Natural killer cell (primary cell): ENCODE measurements around the gene FAM83F. TPM values are rescaled to one million over a fixed set of nuclear protein-coding genes. Genes with fewer than 3 reads are reported as not detected.

Experiments used
- ATAC-seq, 3 donors: fragments of 150-1000 bp in 2 of 3; fragments of 200-7000 bp in 1 of 3; cut with Tn5 transposase; 1 replicate in 1 of 3; 2 replicates in 2 of 3; pipeline ENCODE4 v1.10.0; 2021; ENCODE audit warnings: mild to moderate bottlenecking in 2 of 3, moderate library complexity in 2 of 3
- DNase-seq, 2 donors: peaks; one replicate each; pipeline versions ENCODE4 v3.0.0 to v3.0.0-alpha.2; 2013 to 2021; ENCODE audit warnings: mixed read lengths in 1 of 2
- H3K27ac ChIP-seq: one replicate; pipeline ENCODE4 v1.5.1; 2013; ENCODE audit warnings: mild to moderate bottlenecking, low read length
- H3K27me3 ChIP-seq: one replicate; pipeline ENCODE4 v1.6.1; 2013; ENCODE audit warnings: low read length; ENCODE audit not compliant: control insufficient read depth, insufficient read depth
- H3K36me3 ChIP-seq: one replicate; pipeline ENCODE4 v1.6.1; 2013; ENCODE audit warnings: low read length; ENCODE audit not compliant: control insufficient read depth, insufficient read depth
- H3K4me1 ChIP-seq: one replicate; pipeline ENCODE4 v1.6.1; 2013; ENCODE audit warnings: low read length; ENCODE audit not compliant: control insufficient read depth, insufficient read depth
- H3K4me3 ChIP-seq: one replicate; pipeline ENCODE4 v1.5.1; 2013; ENCODE audit warnings: low read length
- H3K9me3 ChIP-seq: one replicate; pipeline ENCODE4 v1.6.1; 2013; ENCODE audit warnings: low read length; ENCODE audit not compliant: control insufficient read depth, insufficient read depth
- H3K27ac Mint-ChIP-seq, 2 donors: one replicate each; pipeline ENCODE4 v1.8.0; 2022; ENCODE audit warnings: mild to moderate bottlenecking in 2 of 2, mixed read lengths in 2 of 2, moderate library complexity in 1 of 2
- H3K27me3 Mint-ChIP-seq, 2 donors: one replicate each; pipeline ENCODE4 v1.8.0; 2022; ENCODE audit warnings: low read depth in 2 of 2, mixed read lengths in 2 of 2
- H3K36me3 Mint-ChIP-seq: one replicate; pipeline ENCODE4 v1.8.0; 2022; ENCODE audit warnings: mixed read lengths
- H3K4me1 Mint-ChIP-seq, 2 donors: one replicate each; pipeline ENCODE4 v1.8.0; 2022; ENCODE audit warnings: mixed read lengths in 2 of 2
- H3K4me3 Mint-ChIP-seq: one replicate; pipeline ENCODE4 v1.8.0; 2022; ENCODE audit warnings: mild to moderate bottlenecking, moderate library complexity, mixed read lengths
- H3K9me3 Mint-ChIP-seq, 2 donors: one replicate each; pipeline ENCODE4 v1.8.0; 2022; ENCODE audit warnings: mixed read lengths in 2 of 2
- WGBS: methylation state at CpG from one replicate; pipeline ENCODE4 v1.1.7; 2013; ENCODE audit warnings: missing lambda C conversion rate; ENCODE audit not compliant: insufficient coverage; 5-methylcytosine and 5-hydroxymethylcytosine counted together
- intact Hi-C: fragments of 100-400 bp; cut with micrococcal nuclease; formaldehyde crosslinking; loops from one replicate; pipeline ENCODE4 v1.14.2; 2022
- total RNA-seq, 4 donors: library from RNA; stranded (reverse); fragments of 120-200 nt in 1 of 4; gene quantifications; one replicate each; pipeline versions ENCODE4 v1.2.3 to v1.2.4, GENCODE V29; 2013 to 2022
- TF ChIP-seq, protein P1 (sequence below): fragments of 200-600 bp; IDR thresholded peaks from one replicate; pipeline ENCODE4 v1.8.0; 2022; ENCODE audit warnings: antibody characterized with exemption

The FAM83F gene
- total RNA-seq, 3 donors from 2014 or later (not counting 1 experiment from before 2014, with no cell fraction given): 1.0 to 7.5 TPM; not detected in 1

DNA sequence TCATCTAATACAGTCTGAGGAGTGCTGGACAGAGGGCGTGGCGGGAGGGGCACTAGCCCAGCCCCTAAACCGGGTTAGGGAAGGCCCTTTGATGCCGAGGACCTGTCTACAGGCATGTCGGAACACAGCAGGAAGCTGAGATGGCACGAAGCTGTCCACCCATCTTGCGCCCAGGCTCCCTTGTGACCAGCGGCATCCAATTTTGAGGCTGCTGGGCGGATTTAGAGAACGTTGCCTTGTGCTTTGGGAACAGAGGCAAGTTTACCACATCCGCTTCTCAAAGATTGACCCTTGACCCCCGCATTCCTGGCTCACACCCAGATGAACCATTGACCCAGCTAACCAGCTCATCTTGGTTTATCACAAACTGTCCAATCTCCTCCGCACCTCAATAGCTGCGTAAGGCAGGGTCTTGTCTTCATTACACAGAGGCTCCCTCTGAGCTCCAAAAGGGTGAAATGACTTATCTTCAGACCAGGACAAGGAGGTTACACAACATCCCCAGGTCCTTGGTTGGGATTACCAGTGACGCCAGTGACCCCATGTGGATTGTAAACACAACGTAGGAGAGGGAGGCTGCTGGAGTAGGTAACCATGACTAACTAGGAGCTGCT lies 4.5 kb downstream of the FAM83F start:
- Histone ChIP-seq H3K27me3 (peaks cover 7% of the 10 kb centered on the region), H3K27ac (no peak overlapping the region), H3K9me3 (no peaks in the 10 kb centered on the region), H3K36me3 (no peaks in the 10 kb centered on the region), H3K4me3 (no peak overlapping the region), H3K4me1 (peaks cover 6% of the 10 kb centered on the region)
- WGBS: 91% methylated on average over 16 of the region's 16 CpGs
- Mint-ChIP-seq H3K4me3 (no peak overlapping the region), H3K9me3 (no peaks in the 10 kb centered on the region), H3K36me3 (no peaks in the 10 kb centered on the region), H3K4me1 (peaks cover 1% of the 10 kb centered on the region in 2 donors), H3K27ac (no peak overlapping the region), H3K27me3 (peaks cover 12 to 20% of the 10 kb centered on the region in 2 donors)
- TF ChIP-seq, protein P1, sequence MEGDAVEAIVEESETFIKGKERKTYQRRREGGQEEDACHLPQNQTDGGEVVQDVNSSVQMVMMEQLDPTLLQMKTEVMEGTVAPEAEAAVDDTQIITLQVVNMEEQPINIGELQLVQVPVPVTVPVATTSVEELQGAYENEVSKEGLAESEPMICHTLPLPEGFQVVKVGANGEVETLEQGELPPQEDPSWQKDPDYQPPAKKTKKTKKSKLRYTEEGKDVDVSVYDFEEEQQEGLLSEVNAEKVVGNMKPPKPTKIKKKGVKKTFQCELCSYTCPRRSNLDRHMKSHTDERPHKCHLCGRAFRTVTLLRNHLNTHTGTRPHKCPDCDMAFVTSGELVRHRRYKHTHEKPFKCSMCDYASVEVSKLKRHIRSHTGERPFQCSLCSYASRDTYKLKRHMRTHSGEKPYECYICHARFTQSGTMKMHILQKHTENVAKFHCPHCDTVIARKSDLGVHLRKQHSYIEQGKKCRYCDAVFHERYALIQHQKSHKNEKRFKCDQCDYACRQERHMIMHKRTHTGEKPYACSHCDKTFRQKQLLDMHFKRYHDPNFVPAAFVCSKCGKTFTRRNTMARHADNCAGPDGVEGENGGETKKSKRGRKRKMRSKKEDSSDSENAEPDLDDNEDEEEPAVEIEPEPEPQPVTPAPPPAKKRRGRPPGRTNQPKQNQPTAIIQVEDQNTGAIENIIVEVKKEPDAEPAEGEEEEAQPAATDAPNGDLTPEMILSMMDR: no peak
- intact Hi-C loops: no loop called here
- DNase-seq (no peak), ATAC-seq (no peak)

DNA sequence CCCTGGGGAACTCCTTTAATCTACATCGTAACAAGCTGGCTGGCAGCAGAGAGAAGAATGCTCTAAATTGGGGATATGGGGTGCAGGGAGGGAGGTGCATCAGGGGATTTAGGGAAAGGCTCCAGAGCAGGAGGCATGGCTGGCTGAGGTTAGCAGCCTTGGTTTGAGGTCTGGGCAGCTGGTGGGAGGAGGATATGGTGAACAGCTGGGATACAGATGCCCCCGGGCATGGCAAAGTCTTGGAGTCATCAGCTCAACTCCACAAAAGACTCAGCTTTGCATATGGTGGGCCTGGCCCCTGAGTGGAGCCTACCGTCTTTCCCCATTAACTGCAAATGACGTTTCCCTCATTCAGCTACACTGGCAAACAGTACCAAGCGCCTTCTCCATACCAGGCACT lies 5.4 kb downstream of the FAM83F start:
- H3K4me3 Mint-ChIP-seq: no peak overlapping the region
- H3K9me3 Mint-ChIP-seq: no peaks in the 10 kb centered on the region
- H3K27me3 Mint-ChIP-seq: peaks cover 15 to 25% of the 10 kb centered on the region in 2 donors
- H3K27me3 ChIP-seq: peaks cover 5% of the 10 kb centered on the region
- WGBS: 88% methylated on average over 5 of the region's 5 CpGs
- no peaks in the 10 kb centered on the region for H3K36me3 ChIP-seq
- H3K4me1 Mint-ChIP-seq: no peaks in the 10 kb centered on the region
- peaks cover 2% of the 10 kb centered on the region for H3K4me1 ChIP-seq
- no peak overlapping the region for H3K27ac Mint-ChIP-seq
- H3K36me3 Mint-ChIP-seq: no peaks in the 10 kb centered on the region
- no peak overlapping the region for H3K4me3 ChIP-seq
- no peaks in the 10 kb centered on the region for H3K9me3 ChIP-seq
- DNase-seq (no peak), ATAC-seq (no peak)
- intact Hi-C loops: no loop called here
- TF ChIP-seq, protein P1: no peak
- H3K27ac ChIP-seq: no peak overlapping the region

DNA sequence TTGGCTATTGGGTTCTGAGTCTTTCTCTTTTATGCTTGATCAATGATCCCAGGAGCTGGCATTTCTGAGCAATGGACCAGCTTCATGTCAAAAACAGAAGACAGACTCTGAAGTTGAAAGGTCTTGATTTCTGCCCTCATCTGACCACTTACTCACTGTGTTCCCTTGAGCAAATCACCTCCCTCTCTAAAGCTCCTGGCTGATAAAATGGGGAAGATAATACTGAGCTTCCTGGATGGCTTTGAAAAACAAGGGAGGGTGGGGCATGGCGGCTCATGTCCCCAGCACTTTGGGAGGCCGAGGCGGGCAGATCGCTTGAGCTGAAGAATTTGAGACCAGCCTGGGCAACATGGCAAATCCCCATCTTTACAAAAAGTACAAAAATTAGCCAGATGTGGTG lies 6.4 kb downstream of the FAM83F start:
- TF ChIP-seq, protein P1: no peak
- H3K27ac Mint-ChIP-seq: no peak overlapping the region
- no peak overlapping the region for H3K27ac ChIP-seq
- DNase-seq: no peak
- no peaks in the 10 kb centered on the region for H3K4me1 Mint-ChIP-seq
- no peak overlapping the region for H3K4me3 ChIP-seq
- no peaks in the 10 kb centered on the region for H3K4me1 ChIP-seq
- no peaks in the 10 kb centered on the region for H3K9me3 ChIP-seq
- H3K36me3 Mint-ChIP-seq: no peaks in the 10 kb centered on the region
- no peak for ATAC-seq
- 100% methylated on average over 4 of the region's 4 CpGs for WGBS
- no peaks in the 10 kb centered on the region for H3K9me3 Mint-ChIP-seq
- no peak overlapping the region for H3K4me3 Mint-ChIP-seq
- no peaks in the 10 kb centered on the region for H3K27me3 ChIP-seq
- intact Hi-C loops: no loop called here
- H3K36me3 ChIP-seq: no peaks in the 10 kb centered on the region
- H3K27me3 Mint-ChIP-seq: peaks cover 10 to 25% of the 10 kb centered on the region in 2 donors
